ENCODE data around the gene LMF1. TPM values are rescaled to one million over a fixed set of nuclear protein-coding genes. Genes with fewer than 3 reads are reported as not detected.

Gene LMF1
- total RNA-seq, 1 donor from 2014 or later = 19.0 TPM

- H3K36me3 ChIP-seq = peaks cover 3% of the 10 kb centered on the region
- intact Hi-C loops (cut with DNase I) = no loop called here
- no peaks in the 10 kb centered on the region for H3K9me3 ChIP-seq
- no peak overlapping the region for H3K4me3 ChIP-seq
- no peaks in the 10 kb centered on the region for H3K4me1 ChIP-seq
- no peak for DNase-seq
- ATAC-seq = no peak
- H3K27me3 ChIP-seq = no peaks in the 10 kb centered on the region
- no peak overlapping the region for H3K27ac ChIP-seq
- TF ChIP-seq, protein P1, sequence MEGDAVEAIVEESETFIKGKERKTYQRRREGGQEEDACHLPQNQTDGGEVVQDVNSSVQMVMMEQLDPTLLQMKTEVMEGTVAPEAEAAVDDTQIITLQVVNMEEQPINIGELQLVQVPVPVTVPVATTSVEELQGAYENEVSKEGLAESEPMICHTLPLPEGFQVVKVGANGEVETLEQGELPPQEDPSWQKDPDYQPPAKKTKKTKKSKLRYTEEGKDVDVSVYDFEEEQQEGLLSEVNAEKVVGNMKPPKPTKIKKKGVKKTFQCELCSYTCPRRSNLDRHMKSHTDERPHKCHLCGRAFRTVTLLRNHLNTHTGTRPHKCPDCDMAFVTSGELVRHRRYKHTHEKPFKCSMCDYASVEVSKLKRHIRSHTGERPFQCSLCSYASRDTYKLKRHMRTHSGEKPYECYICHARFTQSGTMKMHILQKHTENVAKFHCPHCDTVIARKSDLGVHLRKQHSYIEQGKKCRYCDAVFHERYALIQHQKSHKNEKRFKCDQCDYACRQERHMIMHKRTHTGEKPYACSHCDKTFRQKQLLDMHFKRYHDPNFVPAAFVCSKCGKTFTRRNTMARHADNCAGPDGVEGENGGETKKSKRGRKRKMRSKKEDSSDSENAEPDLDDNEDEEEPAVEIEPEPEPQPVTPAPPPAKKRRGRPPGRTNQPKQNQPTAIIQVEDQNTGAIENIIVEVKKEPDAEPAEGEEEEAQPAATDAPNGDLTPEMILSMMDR (IDR thresholded peaks at IDR 0.05) = no peak
Measured at GRCh38 chr16:927931-928330, 42.9 kb downstream of the LMF1 start.

GRCh38 chr16:927406-927805 is 43.4 kb downstream of the LMF1 start:
- H3K9me3 ChIP-seq = no peaks in the 10 kb centered on the region
- H3K27ac ChIP-seq = no peak overlapping the region
- ATAC-seq (no peak), DNase-seq (no peak)
- peaks cover 3% of the 10 kb centered on the region for H3K36me3 ChIP-seq
- TF ChIP-seq, protein P1 (IDR thresholded peaks at IDR 0.05) = no peak
- intact Hi-C loops (cut with DNase I) = no loop called here
- no peaks in the 10 kb centered on the region for H3K4me1 ChIP-seq
- no peaks in the 10 kb centered on the region for H3K27me3 ChIP-seq
- no peak overlapping the region for H3K4me3 ChIP-seq

DNA sequence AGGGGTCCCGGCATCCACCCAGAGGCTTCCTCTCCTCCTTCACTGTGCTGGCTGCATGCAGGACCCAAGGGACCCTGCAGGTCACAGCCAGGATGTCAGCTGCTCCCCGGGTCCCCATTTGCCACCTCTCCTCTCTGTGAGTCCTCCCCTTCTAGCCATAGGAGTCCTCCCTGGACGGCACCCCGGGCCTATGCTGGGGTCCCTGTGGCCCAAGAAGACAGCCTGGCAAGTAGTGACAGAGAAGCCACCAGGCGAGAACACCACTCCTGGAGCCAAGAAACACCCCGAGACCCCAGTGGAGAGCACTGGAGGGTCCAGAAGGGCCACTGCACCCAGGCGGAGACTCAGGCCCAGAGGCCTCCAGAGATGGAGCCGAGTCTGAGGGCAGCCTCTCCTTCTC is 44.1 kb downstream of the LMF1 start:
- H3K4me1 ChIP-seq = no peaks in the 10 kb centered on the region
- no peaks in the 10 kb centered on the region for H3K27me3 ChIP-seq
- no peak overlapping the region for H3K4me3 ChIP-seq
- H3K9me3 ChIP-seq = no peaks in the 10 kb centered on the region
- peaks cover 3% of the 10 kb centered on the region for H3K36me3 ChIP-seq
- TF ChIP-seq, protein P1 (IDR thresholded peaks at IDR 0.05) = no peak
- DNase-seq = no peak
- ATAC-seq = no peak
- intact Hi-C loops (cut with DNase I) = no loop called here
- H3K27ac ChIP-seq = no peak overlapping the region

- Histone ChIP-seq H3K9me3 (no peaks in the 10 kb centered on the region), H3K27ac (no peak overlapping the region), H3K4me1 (no peaks in the 10 kb centered on the region), H3K4me3 (no peak overlapping the region), H3K36me3 (peaks cover 3% of the 10 kb centered on the region), H3K27me3 (no peaks in the 10 kb centered on the region)
- TF ChIP-seq, protein P1 (IDR thresholded peaks at IDR 0.05) = no peak
- intact Hi-C loops (cut with DNase I) = no loop called here
- ATAC-seq (no peak), DNase-seq (no peak)
Measured at GRCh38 chr16:924806-925205, 46.0 kb downstream of the LMF1 start.

GRCh38 chr16:924063-924462 is 46.7 kb downstream of the LMF1 start:
- Histone ChIP-seq H3K27me3 (no peaks in the 10 kb centered on the region), H3K36me3 (no peaks in the 10 kb centered on the region), H3K9me3 (no peaks in the 10 kb centered on the region), H3K4me3 (no peak overlapping the region), H3K27ac (no peak overlapping the region), H3K4me1 (no peaks in the 10 kb centered on the region)
- TF ChIP-seq, protein P1 (IDR thresholded peaks at IDR 0.05) = no peak
- intact Hi-C loops (cut with DNase I) = no loop called here
- ATAC-seq (no peak), DNase-seq (no peak)

DNA sequence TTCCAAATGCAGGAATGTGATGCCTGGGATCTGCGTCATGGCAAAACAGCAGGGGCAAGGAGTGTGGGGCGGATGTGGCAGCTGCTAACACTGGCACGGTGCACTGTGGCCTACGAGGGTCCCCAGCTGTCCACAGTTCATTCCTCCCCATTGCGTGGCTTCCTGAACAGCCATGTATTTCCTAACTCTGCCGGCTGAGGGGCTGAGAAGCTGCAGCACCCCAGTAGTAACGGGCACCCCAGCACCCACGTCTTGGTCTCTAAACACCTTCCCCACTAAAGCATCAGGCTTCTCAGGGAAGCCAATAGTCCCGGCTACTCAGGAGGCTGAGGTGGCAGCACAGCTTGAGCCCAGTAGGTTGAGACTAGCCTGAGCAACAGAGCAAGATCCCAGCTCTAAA is 47.6 kb downstream of the LMF1 start:
- intact Hi-C loops (cut with DNase I) = no loop called here
- Histone ChIP-seq H3K4me1 (no peaks in the 10 kb centered on the region), H3K4me3 (no peak overlapping the region), H3K27ac (no peak overlapping the region), H3K27me3 (no peaks in the 10 kb centered on the region), H3K9me3 (no peaks in the 10 kb centered on the region), H3K36me3 (no peaks in the 10 kb centered on the region)
- TF ChIP-seq, protein P1 (IDR thresholded peaks at IDR 0.05) = no peak
- ATAC-seq (no peak), DNase-seq (no peak)

Data from upper lobe of right lung (tissue), 1 donor.